Breast epithelium (tissue), 4 donors: ENCODE results near the gene BCL2. TPM values are rescaled to one million over a fixed set of nuclear protein-coding genes. Genes with fewer than 3 reads are reported as not detected.

Experiments used
- DNase-seq, 2 donors: peaks; one replicate each; pipeline ENCODE4 v3.0.0-alpha.2; 2019; ENCODE audit warnings: low spot score in 2 of 2
- H3K27ac ChIP-seq, 2 donors: fragments of 200-600 bp; sonication (generic) in 1 of 2; one replicate each; pipeline ENCODE4 v1.5.1; 2016 to 2019; ENCODE audit warnings: mild to moderate bottlenecking in 1 of 2
- H3K27me3 ChIP-seq, 2 donors: fragments of 200-600 bp; sonication (generic) in 1 of 2; one replicate each; pipeline versions ENCODE4 v1.5.1 to v1.6.0; 2017 to 2019; ENCODE audit warnings: control low read depth in 1 of 2, mild to moderate bottlenecking in 1 of 2
- H3K36me3 ChIP-seq: fragments of 200-600 bp; one replicate; pipeline ENCODE4 v1.5.1; 2019
- H3K4me1 ChIP-seq, 2 donors: fragments of 200-600 bp; sonication (generic); one replicate each; pipeline ENCODE4 v1.5.1; 2016 to 2019; ENCODE audit warnings: control low read depth in 1 of 2
- H3K4me3 ChIP-seq, 3 donors: fragments of 200-600 bp; sonication (generic); 1 replicate in 2 of 3; 2 replicates in 1 of 3; pipeline ENCODE4 v1.5.1; 2016 to 2019; ENCODE audit warnings: mild to moderate bottlenecking in 3 of 3, moderate library complexity in 2 of 3
- H3K9me3 ChIP-seq, 2 donors: fragments of 200-600 bp; sonication (generic) in 1 of 2; one replicate each; pipeline ENCODE4 v1.5.1; 2016 to 2019; ENCODE audit warnings: control low read depth in 1 of 2
- POLR2A ChIP-seq: fragments of 450-650 bp; IDR thresholded peaks from one replicate; pipeline ENCODE4 v1.6.1; 2016; ENCODE audit warnings: antibody characterized with exemption, mild to moderate bottlenecking, moderate library complexity
- POLR2AphosphoS5 ChIP-seq, 3 donors: sonication (generic); formaldehyde crosslinking; IDR thresholded peaks; one replicate each; pipeline ENCODE4 v1.6.1; 2017; ENCODE audit warnings: antibody characterized with exemption in 3 of 3
- intact Hi-C: fragments of 100-400 bp; cut with DNase I; formaldehyde crosslinking; loops from one replicate; pipeline ENCODE4 v1.15.1; 2023; ENCODE audit warnings: low total_unique reads
- total RNA-seq, 3 donors: library from RNA; depleted of rRNA; stranded (reverse); fragments of >200 nt; gene quantifications; one replicate each; pipeline ENCODE4 v1.1.0, GENCODE V29; 2016
- TF ChIP-seq, protein P1 (sequence below), 3 donors: fragments of 450-650 bp; IDR thresholded peaks; one replicate each; pipeline ENCODE4 v1.5.1; 2016 to 2017; ENCODE audit warnings: antibody characterized with exemption in 3 of 3, mild to moderate bottlenecking in 3 of 3, moderate library complexity in 3 of 3

Gene BCL2
- total RNA-seq, 3 donors from 2014 or later, result 41.3 to 82.5 (median 43.6) TPM

GRCh38 chr18:63225434-63225833 lies 94.1 kb downstream of the BCL2 start:
- TF ChIP-seq POLR2A (no peak), POLR2AphosphoS5 (IDR thresholded peaks at IDR 0.05) (no peak)
- TF ChIP-seq, protein P1, sequence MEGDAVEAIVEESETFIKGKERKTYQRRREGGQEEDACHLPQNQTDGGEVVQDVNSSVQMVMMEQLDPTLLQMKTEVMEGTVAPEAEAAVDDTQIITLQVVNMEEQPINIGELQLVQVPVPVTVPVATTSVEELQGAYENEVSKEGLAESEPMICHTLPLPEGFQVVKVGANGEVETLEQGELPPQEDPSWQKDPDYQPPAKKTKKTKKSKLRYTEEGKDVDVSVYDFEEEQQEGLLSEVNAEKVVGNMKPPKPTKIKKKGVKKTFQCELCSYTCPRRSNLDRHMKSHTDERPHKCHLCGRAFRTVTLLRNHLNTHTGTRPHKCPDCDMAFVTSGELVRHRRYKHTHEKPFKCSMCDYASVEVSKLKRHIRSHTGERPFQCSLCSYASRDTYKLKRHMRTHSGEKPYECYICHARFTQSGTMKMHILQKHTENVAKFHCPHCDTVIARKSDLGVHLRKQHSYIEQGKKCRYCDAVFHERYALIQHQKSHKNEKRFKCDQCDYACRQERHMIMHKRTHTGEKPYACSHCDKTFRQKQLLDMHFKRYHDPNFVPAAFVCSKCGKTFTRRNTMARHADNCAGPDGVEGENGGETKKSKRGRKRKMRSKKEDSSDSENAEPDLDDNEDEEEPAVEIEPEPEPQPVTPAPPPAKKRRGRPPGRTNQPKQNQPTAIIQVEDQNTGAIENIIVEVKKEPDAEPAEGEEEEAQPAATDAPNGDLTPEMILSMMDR (IDR thresholded peaks at IDR 0.05), result no peak
- no peaks in the 10 kb centered on the region for H3K27me3 ChIP-seq
- DNase-seq, result no peak
- H3K36me3 ChIP-seq, result no peaks in the 10 kb centered on the region
- H3K9me3 ChIP-seq, result peaks cover 10 to 12% of the 10 kb centered on the region in 2 donors
- peak overlapping the region in 1 of 3 donors; percentile 17 for H3K4me3 ChIP-seq
- peaks cover 0 to 2% of the 10 kb centered on the region in 2 donors for H3K4me1 ChIP-seq
- H3K27ac ChIP-seq, result peak overlapping the region; percentile 15 to 70
- intact Hi-C loops, result loop anchor here (10.0 kb wide), 1 partner anchor 81 kb away; no protein-coding TSS in a partner anchor

DNA sequence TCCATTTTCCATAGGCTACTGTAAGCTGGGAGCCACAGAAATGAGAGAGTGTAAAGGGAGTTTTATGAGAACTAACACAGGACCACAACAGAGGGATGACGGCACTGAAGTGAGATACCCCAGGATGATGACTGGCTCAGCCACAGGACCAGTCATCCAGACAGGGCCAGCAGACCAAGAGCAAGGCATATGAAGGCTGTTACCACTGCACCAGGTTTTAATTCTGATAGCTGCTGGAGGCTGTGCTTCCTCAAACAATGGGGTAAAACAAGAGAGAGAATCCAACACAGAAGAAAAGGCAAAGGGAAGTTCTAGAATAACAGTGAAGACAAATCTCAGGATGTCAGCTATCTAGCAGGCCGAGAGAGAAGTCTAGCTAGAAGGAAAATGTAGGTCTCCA lies 94.9 kb downstream of the BCL2 start:
- no peak for DNase-seq
- no peaks in the 10 kb centered on the region for H3K36me3 ChIP-seq
- H3K27me3 ChIP-seq, result no peaks in the 10 kb centered on the region
- H3K27ac ChIP-seq, result peak overlapping the region; percentile 30 to 48
- H3K4me3 ChIP-seq, result no peak overlapping the region
- intact Hi-C loops, result loop anchor here (10.0 kb wide), 1 partner anchor 80 kb away; no protein-coding TSS in a partner anchor
- TF ChIP-seq, protein P1 (IDR thresholded peaks at IDR 0.05), result no peak
- TF ChIP-seq POLR2AphosphoS5 (IDR thresholded peaks at IDR 0.05) (no peak), POLR2A (no peak)
- H3K4me1 ChIP-seq, result no peaks in the 10 kb centered on the region
- peaks cover 10 to 12% of the 10 kb centered on the region in 2 donors for H3K9me3 ChIP-seq

DNA sequence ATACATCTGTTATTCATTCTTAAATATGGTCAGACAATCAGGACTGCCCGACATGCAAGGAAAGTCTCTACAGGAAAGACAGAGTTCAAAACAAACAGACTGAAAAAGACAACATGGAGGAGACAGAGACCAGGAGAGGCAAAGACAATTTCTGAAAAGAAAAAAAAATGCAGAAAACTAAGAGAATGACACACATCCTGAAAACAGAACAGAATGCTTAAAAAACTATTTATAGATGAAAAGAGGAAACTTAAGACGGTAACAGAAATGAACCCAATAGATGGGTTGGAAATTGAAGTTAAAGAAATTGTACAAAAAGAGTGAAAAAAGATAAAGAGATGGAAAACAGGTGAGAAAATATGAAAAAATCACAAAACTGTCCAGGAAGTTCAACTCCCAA lies 95.7 kb downstream of the BCL2 start:
- no peaks in the 10 kb centered on the region for H3K36me3 ChIP-seq
- H3K27ac ChIP-seq, result no peak overlapping the region
- DNase-seq, result no peak
- intact Hi-C loops, result loop anchor here (10.0 kb wide), 1 partner anchor 79 kb away; no protein-coding TSS in a partner anchor
- H3K27me3 ChIP-seq, result no peaks in the 10 kb centered on the region
- TF ChIP-seq, protein P1 (IDR thresholded peaks at IDR 0.05), result no peak
- TF ChIP-seq POLR2AphosphoS5 (IDR thresholded peaks at IDR 0.05), result no peak
- TF ChIP-seq POLR2A, result no peak
- H3K9me3 ChIP-seq, result peaks cover 10 to 12% of the 10 kb centered on the region in 2 donors
- no peaks in the 10 kb centered on the region for H3K4me1 ChIP-seq
- H3K4me3 ChIP-seq, result no peak overlapping the region

- Histone ChIP-seq H3K9me3 (peaks cover 6 to 7% of the 10 kb centered on the region in 2 donors), H3K4me1 (peaks cover 0 to 7% of the 10 kb centered on the region in 2 donors), H3K27me3 (no peaks in the 10 kb centered on the region), H3K36me3 (no peaks in the 10 kb centered on the region), H3K27ac (no peak overlapping the region), H3K4me3 (no peak overlapping the region)
- intact Hi-C loops, result loop anchor here (10.0 kb wide), 1 partner anchor 76 kb away; no protein-coding TSS in a partner anchor
- TF ChIP-seq POLR2A, result no peak
- TF ChIP-seq POLR2AphosphoS5 (IDR thresholded peaks at IDR 0.05), result no peak
- TF ChIP-seq, protein P1 (IDR thresholded peaks at IDR 0.05), result no peak
- no peak for DNase-seq
These were observed 98.7 kb downstream of the BCL2 start for GRCh38 chr18:63220903-63221302.

- TF ChIP-seq POLR2AphosphoS5 (IDR thresholded peaks at IDR 0.05), result no peak
- TF ChIP-seq, protein P1 (IDR thresholded peaks at IDR 0.05), result no peak
- no peak for TF ChIP-seq POLR2A
- Histone ChIP-seq H3K27ac (no peak overlapping the region), H3K36me3 (no peaks in the 10 kb centered on the region), H3K4me1 (peaks cover 0 to 7% of the 10 kb centered on the region in 2 donors), H3K9me3 (no peaks in the 10 kb centered on the region), H3K4me3 (no peak overlapping the region), H3K27me3 (no peaks in the 10 kb centered on the region)
- intact Hi-C loops, result no loop called here
- no peak for DNase-seq
These were observed 101.1 kb downstream of the BCL2 start for GRCh38 chr18:63218472-63218871.
